ENCODE data around the gene CASQ1.

DNA sequence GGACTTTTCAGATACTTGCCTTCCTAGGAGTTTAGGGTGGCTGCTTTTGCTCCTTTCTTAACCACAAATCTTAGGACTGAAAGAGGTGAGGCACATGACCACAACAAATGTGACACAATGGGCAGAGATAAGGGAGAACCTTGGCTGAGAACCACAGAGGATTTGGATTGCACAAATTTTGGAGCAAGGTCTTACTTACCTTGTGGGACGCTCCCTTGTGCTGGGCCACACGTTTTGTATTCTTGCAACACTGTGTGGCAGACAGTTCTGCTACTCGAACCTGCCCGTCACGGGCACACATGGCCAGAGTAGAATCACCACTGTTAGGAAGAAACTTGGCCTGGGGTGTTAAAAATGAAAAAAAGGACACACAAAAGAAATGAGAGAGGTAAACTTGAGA is 48.0 kb downstream of the CASQ1 start:
- TF ChIP-seq POLR2A (IDR thresholded peaks at IDR 0.05; ENCODE audit: low read depth, low read length) (no peak), TAF1 (IDR thresholded peaks at IDR 0.05; ENCODE audit: low read depth, low read length) (no peak), POLR2AphosphoS5 (IDR thresholded peaks at IDR 0.05; ENCODE audit: low read depth, low read length) (no peak), SPI1 (IDR thresholded peaks at IDR 0.05; ENCODE audit: low read depth, low read length) (no peak)
